ENCODE data around the gene DTNB.

Gene DTNB

GRCh38 chr2:25369876-25370275, 303.5 kb downstream of the DTNB start:
- DNase-seq (ENCODE audit: low read depth in 3 of 3) = no peak

GRCh38 chr2:25369439-25369838, 303.9 kb downstream of the DTNB start:
- no peak for DNase-seq (ENCODE audit: low read depth in 3 of 3)

- no peak for DNase-seq (ENCODE audit: low read depth in 3 of 3)
These were observed 304.7 kb downstream of the DTNB start for GRCh38 chr2:25368660-25369059.

- no peak for DNase-seq (ENCODE audit: low read depth in 3 of 3)
These were observed 306.1 kb downstream of the DTNB start for GRCh38 chr2:25367296-25367695.

- no peak for DNase-seq (ENCODE audit: low read depth in 3 of 3)
These were observed 306.7 kb downstream of the DTNB start for GRCh38 chr2:25366629-25367028.

GRCh38 chr2:25365241-25365640, 308.1 kb downstream of the DTNB start:
- no peak for DNase-seq (ENCODE audit: low read depth in 3 of 3)

- DNase-seq (ENCODE audit: low read depth in 3 of 3) = no peak
These were observed 309.6 kb downstream of the DTNB start for GRCh38 chr2:25363733-25364132.

GRCh38 chr2:25362434-25363145, 310.8 kb downstream of the DTNB start:
- peak in 2 of 3 donors; percentile 32 to 47 for DNase-seq (ENCODE audit: low read depth in 3 of 3)

- DNase-seq (ENCODE audit: low read depth in 3 of 3) = peak; percentile 90 to 95 (median 92)
These were observed 311.3 kb downstream of the DTNB start for GRCh38 chr2:25362049-25362433.

- DNase-seq (ENCODE audit: low read depth in 3 of 3) = no peak
These were observed 311.9 kb downstream of the DTNB start for GRCh38 chr2:25361261-25362048.

- DNase-seq (ENCODE audit: low read depth in 3 of 3) = no peak
These were observed 314.5 kb downstream of the DTNB start for GRCh38 chr2:25358836-25359235.

- no peak for DNase-seq (ENCODE audit: low read depth in 3 of 3)
These were observed 315.0 kb downstream of the DTNB start for GRCh38 chr2:25358249-25358815.

- no peak for DNase-seq (ENCODE audit: low read depth in 3 of 3)
These were observed 317.3 kb downstream of the DTNB start for GRCh38 chr2:25356088-25356487.

- no peak for DNase-seq (ENCODE audit: low read depth in 3 of 3)
These were observed 318.1 kb downstream of the DTNB start for GRCh38 chr2:25355270-25355669.

- DNase-seq (ENCODE audit: low read depth in 3 of 3) = no peak
These were observed 319.3 kb downstream of the DTNB start for GRCh38 chr2:25354116-25354515.

- no peak for DNase-seq (ENCODE audit: low read depth in 3 of 3)
These were observed 324.0 kb downstream of the DTNB start for GRCh38 chr2:25349397-25349796.

- no peak for DNase-seq (ENCODE audit: low read depth in 3 of 3)
These were observed 325.5 kb downstream of the DTNB start for GRCh38 chr2:25347846-25348245.

GRCh38 chr2:25347205-25347815, 326.1 kb downstream of the DTNB start:
- peak in 1 of 3 donors; percentile 49 for DNase-seq (ENCODE audit: low read depth in 3 of 3)

GRCh38 chr2:25343187-25343825, 330.1 kb downstream of the DTNB start:
- DNase-seq (ENCODE audit: low read depth in 3 of 3) = no peak

GRCh38 chr2:25342372-25343186, 330.8 kb downstream of the DTNB start:
- DNase-seq (ENCODE audit: low read depth in 3 of 3) = peak; percentile 65 to 72 (median 69)

GRCh38 chr2:25341753-25342371, 331.5 kb downstream of the DTNB start, which contains the start of gene DNMT3A:
Gene DNMT3A, minus strand, starts transcription at chr2:25341925. Its CDS starts 27,941 bp downstream, at chr2:25313984.
- peak in 1 of 3 donors; percentile 62 for DNase-seq (ENCODE audit: low read depth in 3 of 3)

Data from stimulated activated CD4-positive, alpha-beta T cell treated with anti-CD3 and anti-CD28 coated beads, TNF-alpha, amount 100 ng/mL, for 48 hours (primary cell).